Breast epithelium (tissue), 4 donors: ENCODE data around the gene ZNF579. TPM values are rescaled to one million over a fixed set of nuclear protein-coding genes. Genes with fewer than 3 reads are reported as not detected.

ENCODE experiments used
- DNase-seq, 2 donors: peaks; one replicate each; pipeline ENCODE4 v3.0.0-alpha.2; 2019; ENCODE audit warnings: low spot score in 2 of 2
- H3K27ac ChIP-seq, 2 donors: fragments of 200-600 bp; sonication (generic) in 1 of 2; one replicate each; pipeline ENCODE4 v1.5.1; 2016 to 2019; ENCODE audit warnings: mild to moderate bottlenecking in 1 of 2
- H3K27me3 ChIP-seq, 2 donors: fragments of 200-600 bp; sonication (generic) in 1 of 2; one replicate each; pipeline versions ENCODE4 v1.5.1 to v1.6.0; 2017 to 2019; ENCODE audit warnings: control low read depth in 1 of 2, mild to moderate bottlenecking in 1 of 2
- H3K36me3 ChIP-seq: fragments of 200-600 bp; one replicate; pipeline ENCODE4 v1.5.1; 2019
- H3K4me1 ChIP-seq, 2 donors: fragments of 200-600 bp; sonication (generic); one replicate each; pipeline ENCODE4 v1.5.1; 2016 to 2019; ENCODE audit warnings: control low read depth in 1 of 2
- H3K4me3 ChIP-seq, 3 donors: fragments of 200-600 bp; sonication (generic); 1 replicate in 2 of 3; 2 replicates in 1 of 3; pipeline ENCODE4 v1.5.1; 2016 to 2019; ENCODE audit warnings: mild to moderate bottlenecking in 3 of 3, moderate library complexity in 2 of 3
- H3K9me3 ChIP-seq, 2 donors: fragments of 200-600 bp; sonication (generic) in 1 of 2; one replicate each; pipeline ENCODE4 v1.5.1; 2016 to 2019; ENCODE audit warnings: control low read depth in 1 of 2
- POLR2A ChIP-seq: fragments of 450-650 bp; IDR thresholded peaks from one replicate; pipeline ENCODE4 v1.6.1; 2016; ENCODE audit warnings: antibody characterized with exemption, mild to moderate bottlenecking, moderate library complexity
- POLR2AphosphoS5 ChIP-seq, 3 donors: sonication (generic); formaldehyde crosslinking; IDR thresholded peaks; one replicate each; pipeline ENCODE4 v1.6.1; 2017; ENCODE audit warnings: antibody characterized with exemption in 3 of 3
- intact Hi-C: fragments of 100-400 bp; cut with DNase I; formaldehyde crosslinking; loops from one replicate; pipeline ENCODE4 v1.15.1; 2023; ENCODE audit warnings: low total_unique reads
- total RNA-seq, 3 donors: library from RNA; depleted of rRNA; stranded (reverse); fragments of >200 nt; gene quantifications; one replicate each; pipeline ENCODE4 v1.1.0, GENCODE V29; 2016
- TF ChIP-seq, protein P1 (sequence below), 3 donors: fragments of 450-650 bp; IDR thresholded peaks; one replicate each; pipeline ENCODE4 v1.5.1; 2016 to 2017; ENCODE audit warnings: antibody characterized with exemption in 3 of 3, mild to moderate bottlenecking in 3 of 3, moderate library complexity in 3 of 3

ZNF579 gene
- total RNA-seq, 3 donors from 2014 or later: 1.6 to 2.3 (median 1.6) TPM

DNA sequence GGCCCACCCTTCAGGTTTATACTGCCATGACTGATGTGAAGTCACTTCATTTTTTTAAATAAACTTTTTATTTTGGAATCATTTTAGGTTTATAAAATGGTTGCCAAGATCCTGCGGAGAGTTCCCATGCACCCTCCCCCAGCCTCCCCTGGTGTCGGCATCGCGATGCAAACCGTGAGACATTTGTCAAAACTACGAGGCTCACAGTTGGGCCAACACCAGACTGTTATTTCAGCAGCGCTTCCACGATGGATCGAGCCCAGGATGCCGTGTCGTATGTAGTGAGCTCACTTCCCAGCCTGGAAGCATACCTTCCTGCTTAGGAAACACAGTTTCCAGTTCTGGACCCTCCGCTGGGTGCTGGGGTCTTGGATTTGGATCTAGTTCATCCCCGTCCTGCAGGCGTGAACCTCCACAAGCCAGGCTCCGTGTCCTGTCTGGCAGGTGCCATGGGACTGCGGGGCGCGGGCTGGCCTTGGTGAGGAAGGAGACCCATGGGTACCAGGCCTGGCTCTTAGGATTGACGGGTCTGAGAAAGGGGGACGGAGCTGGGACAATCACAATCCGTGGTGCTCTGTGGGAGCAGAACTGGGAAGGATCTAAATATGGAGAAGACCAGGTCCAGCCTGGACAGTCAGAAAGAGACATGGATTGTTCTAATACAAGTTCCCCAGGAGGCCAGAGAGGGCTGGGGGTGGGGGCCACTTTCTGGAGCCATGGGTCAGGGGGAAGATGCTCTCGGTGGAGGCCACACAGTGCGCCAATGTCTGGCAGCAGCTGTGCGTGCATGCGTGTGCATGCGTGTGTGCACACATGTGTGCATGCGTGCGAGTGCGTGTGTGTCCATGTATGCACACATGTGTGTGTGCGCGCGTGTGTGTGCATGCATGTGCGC is 41.3 kb downstream of the ZNF579 start:
- no peak for TF ChIP-seq POLR2AphosphoS5 (IDR thresholded peaks at IDR 0.05)
- Histone ChIP-seq H3K4me1 (no peaks in the 10 kb centered on the region), H3K4me3 (no peak overlapping the region), H3K27ac (no peak overlapping the region), H3K36me3 (no peaks in the 10 kb centered on the region), H3K9me3 (no peaks in the 10 kb centered on the region), H3K27me3 (no peaks in the 10 kb centered on the region)
- DNase-seq: no peak
- intact Hi-C loops: no loop called here

GRCh38 chr19:55538132-55538531 is 42.5 kb downstream of the ZNF579 start:
- no peaks in the 10 kb centered on the region for H3K36me3 ChIP-seq
- H3K27me3 ChIP-seq: no peaks in the 10 kb centered on the region
- intact Hi-C loops: no loop called here
- no peaks in the 10 kb centered on the region for H3K4me1 ChIP-seq
- no peak overlapping the region for H3K27ac ChIP-seq
- TF ChIP-seq POLR2AphosphoS5 (IDR thresholded peaks at IDR 0.05) (no peak), POLR2A (no peak)
- TF ChIP-seq, protein P1, sequence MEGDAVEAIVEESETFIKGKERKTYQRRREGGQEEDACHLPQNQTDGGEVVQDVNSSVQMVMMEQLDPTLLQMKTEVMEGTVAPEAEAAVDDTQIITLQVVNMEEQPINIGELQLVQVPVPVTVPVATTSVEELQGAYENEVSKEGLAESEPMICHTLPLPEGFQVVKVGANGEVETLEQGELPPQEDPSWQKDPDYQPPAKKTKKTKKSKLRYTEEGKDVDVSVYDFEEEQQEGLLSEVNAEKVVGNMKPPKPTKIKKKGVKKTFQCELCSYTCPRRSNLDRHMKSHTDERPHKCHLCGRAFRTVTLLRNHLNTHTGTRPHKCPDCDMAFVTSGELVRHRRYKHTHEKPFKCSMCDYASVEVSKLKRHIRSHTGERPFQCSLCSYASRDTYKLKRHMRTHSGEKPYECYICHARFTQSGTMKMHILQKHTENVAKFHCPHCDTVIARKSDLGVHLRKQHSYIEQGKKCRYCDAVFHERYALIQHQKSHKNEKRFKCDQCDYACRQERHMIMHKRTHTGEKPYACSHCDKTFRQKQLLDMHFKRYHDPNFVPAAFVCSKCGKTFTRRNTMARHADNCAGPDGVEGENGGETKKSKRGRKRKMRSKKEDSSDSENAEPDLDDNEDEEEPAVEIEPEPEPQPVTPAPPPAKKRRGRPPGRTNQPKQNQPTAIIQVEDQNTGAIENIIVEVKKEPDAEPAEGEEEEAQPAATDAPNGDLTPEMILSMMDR (IDR thresholded peaks at IDR 0.05): no peak
- no peak for DNase-seq
- no peaks in the 10 kb centered on the region for H3K9me3 ChIP-seq
- no peak overlapping the region for H3K4me3 ChIP-seq

GRCh38 chr19:55537741-55538111 is 42.9 kb downstream of the ZNF579 start:
- no peak for TF ChIP-seq POLR2AphosphoS5 (IDR thresholded peaks at IDR 0.05)
- no peak for TF ChIP-seq POLR2A
- TF ChIP-seq, protein P1 (IDR thresholded peaks at IDR 0.05): no peak
- intact Hi-C loops: no loop called here
- Histone ChIP-seq H3K27me3 (no peaks in the 10 kb centered on the region), H3K27ac (no peak overlapping the region), H3K4me1 (no peaks in the 10 kb centered on the region), H3K9me3 (no peaks in the 10 kb centered on the region), H3K4me3 (no peak overlapping the region), H3K36me3 (no peaks in the 10 kb centered on the region)
- no peak for DNase-seq

GRCh38 chr19:55536951-55537740 is 43.5 kb downstream of the ZNF579 start, which contains the start of gene SBK2:
TSS of gene SBK2 (minus strand) at chr19:55537133. CDS start at chr19:55536294, 839 bp downstream.
- intact Hi-C loops: no loop called here
- no peaks in the 10 kb centered on the region for H3K27me3 ChIP-seq
- H3K27ac ChIP-seq: no peak within 1 kb of the TSS
- TF ChIP-seq, protein P1 (IDR thresholded peaks at IDR 0.05): no peak
- no peak for TF ChIP-seq POLR2A
- no peak for TF ChIP-seq POLR2AphosphoS5 (IDR thresholded peaks at IDR 0.05)
- no peaks in the 10 kb centered on the region for H3K36me3 ChIP-seq
- no peaks in the 10 kb centered on the region for H3K9me3 ChIP-seq
- no peak for DNase-seq
- H3K4me3 ChIP-seq: no peak within 1 kb of the TSS
- H3K4me1 ChIP-seq: no peaks in the 10 kb centered on the region

DNA sequence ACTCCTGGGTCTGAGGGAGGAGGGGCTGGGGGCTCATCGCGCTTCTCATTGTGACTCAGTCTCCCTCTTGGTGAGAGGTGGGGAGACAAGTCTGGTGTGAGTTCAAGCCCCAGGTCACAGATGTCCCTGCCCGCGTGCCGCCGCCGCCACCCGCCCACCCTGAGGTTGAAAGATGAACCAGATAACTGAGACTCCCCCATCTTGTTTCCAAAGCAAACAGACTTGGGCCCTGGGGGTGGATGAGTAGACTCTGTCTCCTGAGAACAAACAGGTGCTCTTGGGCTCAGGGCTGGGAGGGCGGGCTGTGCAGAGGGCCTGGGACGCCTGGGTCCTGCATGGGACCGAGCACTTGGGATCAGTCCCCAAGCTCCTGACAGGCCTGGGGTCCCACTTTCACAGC is 44.3 kb downstream of the ZNF579 start:
- Histone ChIP-seq H3K4me1 (no peaks in the 10 kb centered on the region), H3K36me3 (no peaks in the 10 kb centered on the region), H3K27ac (no peak overlapping the region), H3K27me3 (no peaks in the 10 kb centered on the region), H3K4me3 (no peak overlapping the region), H3K9me3 (no peaks in the 10 kb centered on the region)
- TF ChIP-seq, protein P1 (IDR thresholded peaks at IDR 0.05): no peak
- no peak for TF ChIP-seq POLR2A
- no peak for TF ChIP-seq POLR2AphosphoS5 (IDR thresholded peaks at IDR 0.05)
- DNase-seq: no peak
- intact Hi-C loops: no loop called here
